Loucy (cell line): ENCODE results near the gene SPATA31A1.
"Not testable (repeated sequence)": the region's sequence is repeated elsewhere in the genome, so short reads cannot be mapped to it uniquely, and the experiment has no call there.

Source experiments
- EZH2phosphoT487 ChIP-seq: fragments of 200-600 bp; IDR thresholded peaks from 2 replicates; pipeline ENCODE4 v1.6.1; 2018; ENCODE audit warnings: antibody characterized with exemption, mild to moderate bottlenecking, moderate library complexity, borderline replicate concordance
- TF ChIP-seq, protein P1 (sequence below): fragments of 200-600 bp; sonication (generic); conservative IDR thresholded peaks from 2 replicates; pipeline ENCODE4 v1.5.1; 2014; ENCODE audit warnings: mild to moderate bottlenecking, antibody characterized with exemption, low read length

DNA sequence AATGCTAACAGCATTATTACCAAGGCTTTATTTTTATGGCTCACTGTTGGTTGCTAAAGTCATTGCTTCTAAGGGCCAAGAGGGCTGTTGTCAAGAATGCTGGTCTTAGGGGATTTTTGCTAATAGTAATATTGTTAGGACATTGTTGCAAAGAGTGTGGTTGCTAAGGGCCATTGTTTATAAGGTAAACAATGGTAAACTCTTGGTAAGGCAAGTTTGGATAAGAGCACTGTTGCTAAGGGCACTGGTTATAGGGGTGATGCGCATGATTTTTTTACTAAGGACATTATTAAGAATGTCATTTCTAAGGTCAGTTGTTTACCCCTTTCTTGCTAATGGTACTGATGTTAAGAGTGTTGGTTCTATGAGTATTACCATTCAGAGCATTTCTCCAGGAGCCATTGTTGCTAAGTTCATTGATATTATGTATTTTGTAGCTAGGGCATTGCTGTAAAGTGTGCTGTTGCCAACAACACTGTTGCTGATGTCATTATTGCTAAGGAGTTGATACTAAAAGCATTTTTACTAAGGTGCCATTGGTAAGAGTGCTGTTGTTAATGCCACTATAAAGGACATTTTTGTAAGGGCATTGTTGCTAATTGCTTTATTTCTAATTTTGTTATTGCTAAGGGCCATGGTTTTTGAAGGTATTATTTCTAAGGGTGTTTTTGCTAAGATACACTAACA is 55.9 kb downstream of the SPATA31A1 start:
- TF ChIP-seq, protein P1, sequence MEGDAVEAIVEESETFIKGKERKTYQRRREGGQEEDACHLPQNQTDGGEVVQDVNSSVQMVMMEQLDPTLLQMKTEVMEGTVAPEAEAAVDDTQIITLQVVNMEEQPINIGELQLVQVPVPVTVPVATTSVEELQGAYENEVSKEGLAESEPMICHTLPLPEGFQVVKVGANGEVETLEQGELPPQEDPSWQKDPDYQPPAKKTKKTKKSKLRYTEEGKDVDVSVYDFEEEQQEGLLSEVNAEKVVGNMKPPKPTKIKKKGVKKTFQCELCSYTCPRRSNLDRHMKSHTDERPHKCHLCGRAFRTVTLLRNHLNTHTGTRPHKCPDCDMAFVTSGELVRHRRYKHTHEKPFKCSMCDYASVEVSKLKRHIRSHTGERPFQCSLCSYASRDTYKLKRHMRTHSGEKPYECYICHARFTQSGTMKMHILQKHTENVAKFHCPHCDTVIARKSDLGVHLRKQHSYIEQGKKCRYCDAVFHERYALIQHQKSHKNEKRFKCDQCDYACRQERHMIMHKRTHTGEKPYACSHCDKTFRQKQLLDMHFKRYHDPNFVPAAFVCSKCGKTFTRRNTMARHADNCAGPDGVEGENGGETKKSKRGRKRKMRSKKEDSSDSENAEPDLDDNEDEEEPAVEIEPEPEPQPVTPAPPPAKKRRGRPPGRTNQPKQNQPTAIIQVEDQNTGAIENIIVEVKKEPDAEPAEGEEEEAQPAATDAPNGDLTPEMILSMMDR, result not testable (repeated sequence)
- TF ChIP-seq EZH2phosphoT487, result not testable (repeated sequence)
